Osteocyte (in vitro differentiated cells): ENCODE data around the gene PITPNM1. TPM values are rescaled to one million over a fixed set of nuclear protein-coding genes. Genes with fewer than 3 reads are reported as not detected.
"Not testable (repeated sequence)": the region's sequence is repeated elsewhere in the genome, so short reads cannot be mapped to it uniquely, and the experiment has no call there.

ENCODE experiments used
- DNase-seq: peaks from one replicate; pipeline ENCODE4 v3.0.0; 2021; ENCODE audit warnings: mixed read lengths; ENCODE audit not compliant: unreplicated experiment; ENCODE audit errors: extremely low spot score
- H3K27ac Mint-ChIP-seq: one replicate; pipeline ENCODE4 v1.8.0; 2021; ENCODE audit warnings: mild to moderate bottlenecking, mixed read lengths; ENCODE audit not compliant: unreplicated experiment
- H3K27me3 Mint-ChIP-seq: one replicate; pipeline ENCODE4 v1.8.0; 2021; ENCODE audit warnings: mixed read lengths; ENCODE audit not compliant: unreplicated experiment
- H3K36me3 Mint-ChIP-seq: one replicate; pipeline ENCODE4 v1.8.0; 2021; ENCODE audit warnings: mixed read lengths; ENCODE audit not compliant: unreplicated experiment
- H3K4me1 Mint-ChIP-seq: one replicate; pipeline ENCODE4 v1.8.0; 2021; ENCODE audit warnings: mixed read lengths; ENCODE audit not compliant: unreplicated experiment
- H3K4me3 Mint-ChIP-seq: one replicate; pipeline ENCODE4 v1.8.0; 2021; ENCODE audit warnings: mild to moderate bottlenecking, moderate library complexity, mixed read lengths; ENCODE audit not compliant: unreplicated experiment
- H3K9me3 Mint-ChIP-seq: one replicate; pipeline ENCODE4 v1.8.0; 2021; ENCODE audit warnings: mixed read lengths; ENCODE audit not compliant: unreplicated experiment
- long read RNA-seq: library from polyadenylated mRNA; unstranded; transcript quantifications from one replicate; pipeline ENCODE4 v2.0.0, GENCODE V29; 2021
- total RNA-seq: library from RNA; stranded (reverse); gene quantifications from 2 replicates; pipeline ENCODE4 v1.2.1, GENCODE V29; 2021
- TF ChIP-seq, protein P1 (sequence below): fragments of 200-600 bp; sonication (generic); IDR thresholded peaks from 2 replicates; pipeline ENCODE4 v1.5.0; 2021; ENCODE audit warnings: antibody characterized with exemption, mild to moderate bottlenecking, moderate library complexity

The PITPNM1 gene
- 46.7 and 46.9 TPM in 2 replicates for total RNA-seq
- long read RNA-seq, partial matches to known transcripts = 2 of 2 reads
- long read RNA-seq, other reads (novel, unspliced or antisense) = 0 of 2 reads

- Mint-ChIP-seq H3K36me3 (peaks cover 5% of the 10 kb centered on the region), H3K4me3 (peak within 1 kb of the TSS; percentile 82), H3K27me3 (peaks cover 4% of the 10 kb centered on the region), H3K4me1 (peaks cover 38% of the 10 kb centered on the region), H3K27ac (peak within 1 kb of the TSS; percentile 93), H3K9me3 (no peaks in the 10 kb centered on the region)
- no peak for DNase-seq
- TF ChIP-seq, protein P1, sequence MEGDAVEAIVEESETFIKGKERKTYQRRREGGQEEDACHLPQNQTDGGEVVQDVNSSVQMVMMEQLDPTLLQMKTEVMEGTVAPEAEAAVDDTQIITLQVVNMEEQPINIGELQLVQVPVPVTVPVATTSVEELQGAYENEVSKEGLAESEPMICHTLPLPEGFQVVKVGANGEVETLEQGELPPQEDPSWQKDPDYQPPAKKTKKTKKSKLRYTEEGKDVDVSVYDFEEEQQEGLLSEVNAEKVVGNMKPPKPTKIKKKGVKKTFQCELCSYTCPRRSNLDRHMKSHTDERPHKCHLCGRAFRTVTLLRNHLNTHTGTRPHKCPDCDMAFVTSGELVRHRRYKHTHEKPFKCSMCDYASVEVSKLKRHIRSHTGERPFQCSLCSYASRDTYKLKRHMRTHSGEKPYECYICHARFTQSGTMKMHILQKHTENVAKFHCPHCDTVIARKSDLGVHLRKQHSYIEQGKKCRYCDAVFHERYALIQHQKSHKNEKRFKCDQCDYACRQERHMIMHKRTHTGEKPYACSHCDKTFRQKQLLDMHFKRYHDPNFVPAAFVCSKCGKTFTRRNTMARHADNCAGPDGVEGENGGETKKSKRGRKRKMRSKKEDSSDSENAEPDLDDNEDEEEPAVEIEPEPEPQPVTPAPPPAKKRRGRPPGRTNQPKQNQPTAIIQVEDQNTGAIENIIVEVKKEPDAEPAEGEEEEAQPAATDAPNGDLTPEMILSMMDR = no peak
These were observed at the start of gene PITPNM1 for GRCh38 chr11:67504950-67505581. Gene PITPNM1, minus strand, starts transcription at chr11:67505363. Its CDS starts 1,183 bp downstream, at chr11:67504180.

DNA sequence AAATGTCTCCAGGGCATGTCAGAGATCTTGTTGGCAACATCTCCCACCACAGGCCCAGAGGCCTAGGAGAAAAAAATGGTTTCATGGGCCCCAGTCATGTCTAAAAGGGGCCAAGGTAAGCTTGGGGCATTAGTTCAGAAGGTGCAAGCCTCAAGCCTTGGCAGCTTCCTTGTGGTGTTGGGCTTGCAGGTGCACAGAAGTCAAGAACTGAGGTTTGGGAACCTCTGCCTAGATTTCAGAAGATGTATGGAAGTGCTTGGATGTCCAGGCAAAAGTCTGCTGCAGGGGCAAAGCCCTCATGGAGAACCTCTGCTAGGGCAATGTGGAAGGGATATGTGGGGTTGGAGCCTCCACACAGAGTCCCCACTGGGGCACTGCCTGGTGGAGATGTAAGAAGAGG, 46.5 kb upstream of the PITPNM1 start:
- H3K4me3 Mint-ChIP-seq, H3K9me3 Mint-ChIP-seq, H3K36me3 Mint-ChIP-seq: not testable (repeated sequence)

GRCh38 chr11:67551127-67551526, 46.0 kb upstream of the PITPNM1 start:
- Mint-ChIP-seq H3K36me3 (no peaks in the 10 kb centered on the region), H3K27me3 (peaks cover 26% of the 10 kb centered on the region), H3K27ac (no peak overlapping the region), H3K4me3 (no peak overlapping the region), H3K9me3 (peaks cover 3% of the 10 kb centered on the region), H3K4me1 (no peaks in the 10 kb centered on the region)
- TF ChIP-seq, protein P1 = no peak
- no peak for DNase-seq

More for the DNA sequence above, 46.5 kb upstream of the PITPNM1 start:
- not testable (repeated sequence) for H3K27ac Mint-ChIP-seq, H3K4me1 Mint-ChIP-seq, DNase-seq
- H3K27me3 Mint-ChIP-seq = peaks cover 22% of the 10 kb centered on the region

DNA sequence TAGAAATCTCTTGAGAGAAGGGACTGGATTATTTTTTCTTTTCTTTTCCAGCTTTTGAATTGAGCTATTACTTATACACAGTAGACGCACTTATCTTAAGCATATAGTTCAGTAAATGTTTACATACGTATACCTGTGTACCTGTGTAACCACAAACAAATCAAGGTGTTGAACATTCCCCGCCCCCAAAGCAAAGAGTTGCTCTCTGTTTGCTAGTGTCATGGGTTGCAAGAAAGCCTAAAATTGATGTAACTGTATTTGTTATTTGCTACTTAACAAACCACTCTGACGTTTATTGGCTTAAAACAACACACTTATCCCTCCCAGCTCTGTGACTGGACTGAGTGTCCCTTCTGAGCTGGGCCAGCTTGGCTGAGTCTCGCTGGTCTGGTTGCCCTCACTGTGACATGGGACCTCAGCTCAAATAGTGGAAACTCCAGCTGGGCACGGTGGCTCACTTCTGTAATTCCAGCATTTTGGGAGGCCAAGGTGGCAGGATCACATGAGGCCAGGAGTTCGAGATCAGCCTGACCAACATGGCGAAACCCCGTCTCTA, 43.5 kb upstream of the PITPNM1 start:
- peaks cover 5% of the 10 kb centered on the region for H3K4me1 Mint-ChIP-seq
- H3K9me3 Mint-ChIP-seq = peaks cover 3% of the 10 kb centered on the region
- H3K4me3 Mint-ChIP-seq = no peak overlapping the region
- DNase-seq = no peak
- H3K27me3 Mint-ChIP-seq = peaks cover 33% of the 10 kb centered on the region
- H3K36me3 Mint-ChIP-seq = no peaks in the 10 kb centered on the region
- no peak overlapping the region for H3K27ac Mint-ChIP-seq
- TF ChIP-seq, protein P1 = no peak

DNA sequence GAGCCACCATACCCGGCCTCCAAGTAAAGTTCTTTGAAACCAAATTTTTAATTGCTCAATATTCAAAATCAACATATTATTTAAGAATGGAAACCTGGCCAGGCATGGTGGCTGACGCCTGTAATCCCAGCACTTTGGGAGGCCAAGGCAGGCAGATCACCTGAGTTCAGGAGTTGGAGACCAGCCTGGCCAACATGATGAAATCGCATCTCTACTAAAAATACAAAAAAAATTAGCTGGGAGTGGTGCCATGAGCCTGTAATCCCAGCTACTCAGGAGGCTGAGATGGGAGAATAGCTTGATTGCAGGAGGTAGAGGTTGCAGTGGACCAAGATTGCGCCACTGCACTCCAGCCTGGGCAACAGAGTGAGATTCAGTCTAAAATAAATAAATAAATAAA, 42.9 kb upstream of the PITPNM1 start:
- H3K36me3 Mint-ChIP-seq, DNase-seq, H3K4me3 Mint-ChIP-seq, H3K4me1 Mint-ChIP-seq, H3K9me3 Mint-ChIP-seq, H3K27ac Mint-ChIP-seq: not testable (repeated sequence)
- H3K27me3 Mint-ChIP-seq = peaks cover 33% of the 10 kb centered on the region

- Mint-ChIP-seq H3K36me3 (no peaks in the 10 kb centered on the region), H3K4me1 (peaks cover 5% of the 10 kb centered on the region), H3K27ac (no peak overlapping the region), H3K27me3 (peaks cover 19% of the 10 kb centered on the region), H3K4me3 (no peak overlapping the region), H3K9me3 (no peaks in the 10 kb centered on the region)
- DNase-seq = no peak
- TF ChIP-seq, protein P1 = no peak
These were observed 40.1 kb upstream of the PITPNM1 start for GRCh38 chr11:67545280-67545679.
